Stimulated activated CD4-positive, alpha-beta T cell treated with anti-CD3 and anti-CD28 coated beads, Interleukin-4, amount 100 ng/mL, for 24 hours (primary cell): Measurements from ENCODE around the gene VAV2.
"Not testable (repeated sequence)": the region's sequence is repeated elsewhere in the genome, so short reads cannot be mapped to it uniquely, and the experiment has no call there.

ENCODE experiments used
- DNase-seq: peaks from one replicate; pipeline ENCODE4 v3.0.0-alpha.2; 2020

VAV2 gene

DNA sequence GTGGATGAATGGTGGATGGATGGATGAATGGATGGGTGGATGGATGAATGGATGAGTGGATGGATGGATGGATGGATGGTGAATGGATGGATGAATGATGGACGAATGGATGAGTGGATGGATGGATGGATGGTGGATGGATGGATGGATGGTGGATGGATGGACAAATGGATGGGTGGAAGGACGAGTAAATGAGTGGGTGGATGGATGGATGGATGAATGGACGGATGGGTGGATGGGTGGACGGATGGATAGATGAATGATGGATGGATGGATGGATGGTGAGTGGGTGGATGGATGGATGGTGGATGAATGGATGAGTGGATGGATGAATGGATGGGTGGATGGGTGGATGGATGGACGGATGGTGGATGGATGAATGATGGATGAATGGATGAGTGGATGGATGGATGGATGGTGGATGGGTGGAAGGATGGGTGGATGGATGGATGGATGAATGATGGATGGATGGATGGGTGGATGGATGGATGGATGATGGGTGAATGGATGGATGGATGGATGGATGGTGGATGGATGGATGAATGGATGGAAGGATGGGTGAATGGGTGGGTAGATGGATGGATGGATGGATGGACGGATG, 58.6 kb downstream of the VAV2 start:
- no peak for DNase-seq

DNA sequence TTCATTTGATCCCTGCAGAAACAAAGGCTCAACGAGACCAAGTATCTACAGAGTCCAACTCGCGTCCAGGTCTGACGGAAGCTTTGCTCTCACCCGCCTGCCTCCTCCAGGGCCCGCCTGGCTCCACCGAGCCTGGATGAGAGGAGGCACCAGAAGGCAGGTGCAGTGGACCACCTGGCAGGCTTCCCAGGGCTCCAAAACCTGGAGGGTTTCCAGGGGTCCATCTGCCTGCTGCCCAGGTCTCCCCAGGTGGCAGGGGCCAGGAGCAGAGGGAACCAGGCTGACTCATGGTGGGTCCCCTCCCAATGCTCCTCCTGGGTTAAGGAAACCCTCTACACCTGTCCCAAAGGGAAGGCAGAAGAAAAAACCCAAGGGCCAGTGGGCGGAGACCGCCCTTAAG, 59.5 kb downstream of the VAV2 start:
- no peak for DNase-seq

DNA sequence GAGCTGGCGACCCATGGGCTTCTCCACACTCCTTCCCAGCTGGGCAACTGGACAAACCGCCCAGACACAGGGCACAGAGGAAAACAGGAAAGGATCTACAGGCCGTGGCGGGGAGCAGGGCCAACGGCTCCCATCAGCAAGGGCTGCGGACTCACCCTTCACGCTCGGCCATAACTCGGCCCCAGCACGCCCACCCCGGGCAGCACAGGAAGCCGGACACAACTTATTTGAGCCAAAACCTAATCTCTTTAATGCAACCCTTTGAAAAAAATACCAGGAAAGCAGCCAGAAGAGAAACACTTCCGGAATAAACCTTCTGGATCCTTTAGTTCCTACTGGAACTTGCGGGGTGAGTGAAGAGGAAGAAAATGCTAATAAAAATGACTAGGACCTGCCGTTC, 59.9 kb downstream of the VAV2 start:
- no peak for DNase-seq

DNA sequence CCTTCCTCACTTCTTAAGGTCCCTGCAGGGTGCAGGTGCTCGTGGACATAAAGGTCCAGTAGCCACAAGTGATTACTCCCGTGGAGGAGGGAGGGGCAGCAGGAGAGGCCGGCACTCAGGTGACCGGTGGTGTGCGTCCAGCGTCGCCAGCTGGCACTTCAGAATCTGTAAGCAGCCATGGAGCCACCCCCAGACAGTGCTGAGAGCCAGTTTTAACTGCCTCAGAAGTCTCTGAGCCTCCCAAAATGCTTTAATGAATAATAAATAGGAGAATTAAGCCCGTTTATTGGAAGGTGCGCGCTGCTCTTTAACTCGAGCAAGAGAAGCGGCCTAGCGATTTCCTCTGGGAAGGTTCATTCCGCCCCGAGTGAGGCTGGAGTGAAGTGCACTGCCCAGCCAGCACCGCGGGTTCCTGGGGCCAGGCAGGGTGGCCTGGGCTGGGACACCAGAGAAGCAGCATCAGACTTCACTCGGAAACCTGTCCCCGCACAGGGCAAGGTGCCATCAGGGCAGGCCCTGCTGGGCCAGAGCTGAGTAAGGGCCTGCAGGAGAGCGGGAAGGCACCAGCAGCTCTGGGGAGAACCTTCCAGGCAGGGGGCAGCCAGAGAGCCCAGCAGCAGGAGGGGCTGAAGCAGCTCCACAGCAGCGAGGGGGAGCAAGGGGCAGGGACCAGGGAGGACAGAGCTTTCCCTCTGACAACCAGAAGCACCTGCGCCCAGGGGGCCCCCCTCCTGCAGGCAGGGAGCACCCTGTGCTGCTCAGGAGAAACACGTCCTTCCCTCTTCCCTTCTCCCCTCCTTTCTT, 61.2 kb downstream of the VAV2 start:
- DNase-seq = no peak

DNA sequence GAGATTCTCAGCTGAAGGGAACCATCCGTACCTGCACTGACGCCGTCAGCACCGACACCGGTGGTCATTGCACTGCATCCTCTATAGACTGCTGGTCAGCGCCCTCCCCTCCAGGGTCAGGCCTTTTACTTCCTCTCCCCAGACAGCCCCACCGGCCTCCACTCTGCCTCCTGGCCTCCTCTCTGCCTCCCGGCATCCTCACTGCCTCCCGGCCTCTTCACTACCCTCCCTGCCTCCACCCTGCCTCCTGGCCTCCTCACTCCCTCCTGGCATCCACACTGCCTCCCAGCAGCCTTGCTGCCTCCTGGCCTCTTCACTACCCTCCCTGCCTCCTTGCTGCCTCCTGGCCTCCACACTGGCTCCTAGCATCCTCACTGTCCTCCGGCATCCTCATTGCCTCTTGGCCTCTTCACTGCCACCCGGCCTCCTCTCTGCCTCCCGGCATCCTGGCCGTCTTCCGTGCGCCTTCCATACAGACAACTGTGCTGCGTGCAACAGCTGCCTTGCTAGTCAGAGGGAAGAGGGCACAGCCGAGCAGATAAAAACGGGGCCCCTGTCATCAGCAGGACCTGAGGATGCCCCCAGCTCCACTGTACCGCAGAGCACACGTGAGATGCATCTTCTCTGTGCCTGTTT, 62.0 kb downstream of the VAV2 start:
- DNase-seq = no peak

DNA sequence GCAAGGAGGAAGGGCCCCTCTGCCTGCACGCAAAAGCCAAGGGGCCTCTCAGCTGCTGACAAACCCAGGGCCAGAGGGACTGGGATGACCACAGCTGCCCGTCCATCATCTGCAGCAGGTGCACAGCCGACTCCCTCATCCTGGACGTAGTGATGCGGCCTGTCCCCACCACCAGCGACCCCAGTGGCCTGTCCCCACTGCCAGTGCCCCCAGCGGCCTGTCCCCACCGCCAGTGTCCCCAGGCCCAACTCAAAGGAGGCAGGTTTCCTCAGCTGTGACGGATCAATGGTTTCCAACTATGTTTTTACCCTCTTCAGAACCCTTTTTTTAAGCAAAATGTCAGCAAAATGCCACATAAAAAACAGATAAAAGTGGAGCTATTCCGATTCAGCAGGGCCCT, 62.5 kb downstream of the VAV2 start:
- no peak for DNase-seq

DNA sequence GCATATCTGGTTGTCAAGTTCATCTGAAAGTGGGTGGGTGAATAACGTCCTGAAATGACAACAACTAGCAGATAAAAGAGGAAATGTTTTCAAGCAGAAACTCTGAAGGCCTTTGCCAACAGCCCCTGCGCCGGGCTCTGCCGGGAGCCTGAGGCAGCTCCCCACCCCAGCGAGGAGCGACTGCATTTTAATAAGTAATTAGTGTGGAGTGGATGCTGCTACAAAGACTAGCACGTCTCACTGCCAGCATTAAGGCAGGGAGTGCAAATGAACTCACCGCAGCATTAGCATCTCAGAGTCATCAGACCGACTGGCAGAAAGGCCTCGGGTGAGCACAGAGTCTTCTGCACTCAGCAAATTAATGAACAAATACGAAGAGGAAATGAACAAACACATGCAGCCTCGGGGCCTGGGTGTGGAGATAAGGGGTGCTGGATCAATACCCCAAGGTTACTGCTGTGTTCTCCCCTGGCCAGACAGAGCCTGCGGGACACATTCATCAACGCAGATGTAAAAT, 63.8 kb downstream of the VAV2 start:
- no peak for DNase-seq

DNA sequence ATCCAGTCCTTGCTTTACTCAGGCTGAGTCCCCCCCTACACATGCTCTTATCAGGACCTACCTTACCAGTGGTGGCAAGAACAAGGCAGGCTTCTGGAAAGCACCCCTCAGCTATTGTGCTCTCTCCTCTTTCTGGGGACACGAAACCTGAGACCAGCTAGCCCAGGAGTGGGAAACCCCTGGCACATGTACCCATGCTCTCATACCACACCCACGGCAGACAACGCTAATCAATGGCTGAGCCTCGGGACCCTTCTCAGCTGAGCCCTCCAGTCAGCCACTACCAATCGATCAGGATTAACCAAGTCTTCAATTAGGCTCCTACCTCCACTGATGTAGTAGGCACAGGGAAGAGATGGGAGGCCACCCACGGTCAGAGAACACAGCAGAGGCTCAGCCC, 65.1 kb downstream of the VAV2 start:
- no peak for DNase-seq

DNA sequence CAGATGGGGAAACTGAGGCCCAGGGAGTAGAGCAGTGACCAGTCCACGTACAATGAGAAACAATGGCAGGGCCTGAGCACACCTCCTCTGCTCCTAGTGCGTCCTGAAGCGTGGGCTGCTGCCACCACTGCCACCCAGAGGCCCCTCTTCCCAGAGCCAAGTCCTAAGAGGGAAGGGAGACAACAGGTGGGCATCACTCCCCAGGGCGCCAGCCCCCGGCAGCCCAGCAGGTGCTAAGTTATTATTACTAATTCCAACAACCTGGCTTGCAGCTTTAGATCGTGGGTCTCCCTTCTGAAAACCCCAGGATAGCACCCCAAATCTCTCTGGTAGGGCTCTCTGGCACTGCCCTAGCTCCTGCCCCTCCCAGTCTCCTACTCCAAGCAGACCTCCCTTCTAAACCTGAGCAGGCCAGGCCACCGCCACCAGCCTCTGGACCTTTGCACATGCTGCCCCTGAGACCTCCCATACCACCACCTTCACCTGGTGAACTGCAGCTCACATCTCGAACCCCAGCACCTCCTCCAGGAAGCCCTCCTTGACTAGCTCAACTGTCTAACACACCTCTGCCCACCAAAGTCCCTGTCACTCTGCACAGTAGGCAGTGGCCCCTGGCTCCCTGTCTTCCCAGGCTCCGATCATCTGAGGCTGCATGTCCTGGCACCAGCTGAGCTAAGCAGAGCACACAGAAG, 65.8 kb downstream of the VAV2 start:
- DNase-seq = no peak

DNA sequence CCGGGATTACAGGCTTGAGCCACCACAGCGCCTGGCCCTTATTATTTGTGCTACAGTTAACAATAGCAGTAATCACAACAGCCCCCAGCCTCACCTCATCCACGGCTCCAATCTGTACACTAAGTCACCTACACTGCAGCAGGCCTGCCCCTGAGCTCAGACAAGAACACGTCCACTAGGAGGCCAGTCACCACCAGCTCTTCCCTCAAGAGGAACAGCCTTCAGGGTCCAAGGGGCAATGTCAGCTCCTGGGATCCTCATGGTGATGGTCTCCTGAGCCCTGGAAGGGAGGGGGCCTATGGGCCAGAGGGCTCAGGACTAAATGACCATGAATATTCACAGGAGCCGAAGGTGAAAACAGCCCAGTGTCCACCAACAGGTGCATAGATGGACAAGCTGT, 67.7 kb downstream of the VAV2 start:
- DNase-seq = no peak

DNA sequence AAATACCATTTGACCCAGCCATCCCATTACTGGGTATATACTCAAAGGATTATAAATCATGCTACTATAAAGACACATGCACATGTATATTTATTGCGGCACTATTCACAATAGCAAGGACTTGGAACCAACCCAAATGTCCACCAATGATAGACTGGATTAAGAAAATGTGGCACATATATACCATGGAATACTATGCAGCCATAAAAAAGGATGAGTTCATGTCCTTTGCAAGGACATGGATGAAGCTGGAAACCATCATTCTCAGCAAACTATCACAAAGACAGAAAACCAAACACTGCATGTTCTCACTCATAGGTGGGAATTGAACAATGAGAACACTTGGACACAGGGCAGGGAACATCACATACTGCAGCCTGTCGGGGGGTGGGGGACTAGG, 68.5 kb downstream of the VAV2 start:
- not testable (repeated sequence) for DNase-seq

DNA sequence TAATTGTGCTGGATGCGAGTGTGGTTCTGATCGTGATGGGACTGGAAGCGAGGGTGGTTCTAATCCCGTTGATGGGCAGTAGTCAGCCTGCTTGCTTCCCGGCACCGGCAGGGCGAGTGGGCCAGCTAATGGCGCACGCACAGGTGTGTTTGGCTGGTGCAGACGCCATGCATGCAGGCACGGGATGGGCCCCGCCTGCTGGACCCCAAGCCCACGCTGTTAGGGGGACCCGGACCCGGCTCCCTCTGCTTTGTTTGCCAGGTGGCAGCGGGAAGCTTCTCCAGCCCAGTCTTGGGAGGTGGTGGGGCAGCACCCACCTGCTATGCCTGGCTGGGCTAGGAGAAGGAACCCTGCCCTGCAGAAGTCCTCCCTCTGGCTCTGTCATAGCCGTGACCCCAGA, 70.3 kb downstream of the VAV2 start:
- no peak for DNase-seq

DNA sequence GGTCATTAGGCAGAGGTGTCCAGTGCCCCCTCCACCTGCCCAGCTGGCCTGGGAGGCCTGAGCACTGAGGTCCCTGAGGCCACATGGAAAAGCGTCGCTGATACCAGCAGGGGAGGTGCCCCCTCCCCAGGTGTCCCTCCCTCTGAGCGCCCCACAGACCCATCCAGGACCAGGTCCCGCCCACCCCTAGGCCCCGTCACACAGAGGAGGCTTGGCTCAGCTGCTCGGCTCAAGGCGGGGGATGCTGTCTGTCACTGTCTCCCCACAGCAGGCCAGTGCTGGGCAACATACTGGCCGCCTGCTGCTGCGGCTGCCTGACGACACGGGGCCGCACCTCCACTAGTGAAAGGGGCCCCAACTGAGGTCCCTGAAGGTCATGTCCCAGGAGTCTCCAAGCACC, 71.7 kb downstream of the VAV2 start:
- DNase-seq = no peak

DNA sequence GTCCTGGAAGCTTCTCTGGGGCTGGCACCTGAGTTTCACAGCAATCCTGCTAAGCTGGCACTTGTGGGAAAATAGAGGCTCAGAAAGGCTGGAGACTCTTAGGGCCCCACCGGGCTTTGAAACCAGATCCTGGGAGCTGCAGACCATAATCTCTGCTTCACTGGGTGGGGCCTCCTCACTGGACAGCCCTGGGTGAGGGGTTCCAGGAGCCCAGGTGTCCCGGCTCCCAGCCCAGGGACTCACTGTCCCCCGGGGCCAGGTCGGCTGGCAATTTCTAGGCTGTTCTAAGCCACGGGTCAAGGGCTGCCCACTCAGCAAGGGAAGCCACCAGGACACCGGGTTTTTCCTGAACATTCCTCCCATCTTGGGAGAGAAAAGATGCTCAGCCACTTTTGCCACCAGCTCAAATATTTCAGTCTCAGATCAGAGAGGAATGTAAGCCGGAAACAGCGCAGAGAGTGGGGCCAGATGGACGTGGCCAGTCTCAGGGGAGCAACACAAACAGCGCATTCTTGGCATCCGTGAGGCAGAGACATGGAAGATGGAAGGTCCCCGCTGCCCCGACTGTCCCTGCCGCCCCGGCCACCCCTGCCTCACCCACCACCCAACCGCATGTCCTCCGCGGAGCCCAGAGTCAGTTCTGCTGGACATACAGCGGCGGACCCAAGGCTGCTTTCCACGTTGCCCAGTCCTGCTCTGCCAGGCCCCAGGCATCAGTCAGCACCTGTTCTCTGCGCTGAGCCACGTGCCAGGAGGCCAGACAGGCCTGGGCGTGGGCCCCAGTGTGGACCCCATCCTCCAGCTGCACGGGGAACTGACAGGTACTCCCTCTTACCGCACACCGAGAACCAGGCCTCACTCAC, 72.6 kb downstream of the VAV2 start:
- DNase-seq = no peak

DNA sequence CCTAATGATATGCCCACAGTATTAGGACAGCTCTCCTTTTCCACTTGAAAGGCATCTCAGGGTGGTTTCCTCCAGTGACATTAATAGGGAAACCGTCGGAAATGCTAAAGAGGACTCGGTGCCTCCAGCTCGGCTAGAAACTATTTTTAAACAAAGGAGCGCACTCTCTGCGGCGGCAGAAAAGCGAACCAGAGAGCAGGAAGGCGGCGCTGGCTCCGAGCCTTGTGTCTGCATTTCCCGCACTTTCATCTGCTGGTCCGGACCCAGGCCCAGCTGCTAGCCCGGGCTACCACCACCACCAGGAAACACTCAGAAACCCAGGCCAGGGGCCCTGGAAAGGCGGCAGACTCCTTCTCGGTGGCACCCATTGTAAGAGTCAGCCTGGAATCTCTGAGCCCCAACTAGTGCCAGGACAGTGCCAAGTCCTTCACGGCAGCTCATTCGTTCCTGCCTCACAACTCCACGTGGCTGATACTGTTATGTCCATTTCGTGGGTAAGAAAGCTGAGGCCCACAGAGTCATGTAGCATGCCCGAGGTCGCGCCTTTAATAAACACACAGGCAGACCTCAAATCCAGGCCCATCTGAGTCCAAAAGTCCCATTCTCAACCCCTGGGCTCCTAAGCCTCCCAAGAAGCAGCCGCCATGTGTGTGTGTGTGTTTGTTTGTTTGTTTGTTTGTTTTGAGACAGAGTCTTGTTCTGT, 73.9 kb downstream of the VAV2 start:
- no peak for DNase-seq

DNA sequence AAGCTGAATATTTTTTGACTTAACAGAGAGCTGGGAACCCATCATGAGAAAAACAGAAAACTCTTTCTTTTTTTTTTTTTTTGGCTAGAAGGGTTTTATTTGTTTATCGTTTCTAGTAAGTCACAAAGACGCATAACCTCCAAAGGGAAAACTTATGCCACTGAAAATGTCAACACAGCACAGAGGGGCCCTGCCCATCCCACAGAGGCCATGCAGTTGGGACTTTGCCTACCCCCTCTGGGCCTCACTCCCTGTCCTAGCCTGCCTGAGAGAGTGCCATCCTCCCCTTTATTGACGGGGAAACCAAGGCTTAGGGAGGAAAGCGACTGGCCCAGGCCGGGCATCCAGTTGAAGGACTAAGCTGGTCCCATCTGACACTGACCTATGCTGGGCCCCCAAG, 74.7 kb downstream of the VAV2 start:
- no peak for DNase-seq

DNA sequence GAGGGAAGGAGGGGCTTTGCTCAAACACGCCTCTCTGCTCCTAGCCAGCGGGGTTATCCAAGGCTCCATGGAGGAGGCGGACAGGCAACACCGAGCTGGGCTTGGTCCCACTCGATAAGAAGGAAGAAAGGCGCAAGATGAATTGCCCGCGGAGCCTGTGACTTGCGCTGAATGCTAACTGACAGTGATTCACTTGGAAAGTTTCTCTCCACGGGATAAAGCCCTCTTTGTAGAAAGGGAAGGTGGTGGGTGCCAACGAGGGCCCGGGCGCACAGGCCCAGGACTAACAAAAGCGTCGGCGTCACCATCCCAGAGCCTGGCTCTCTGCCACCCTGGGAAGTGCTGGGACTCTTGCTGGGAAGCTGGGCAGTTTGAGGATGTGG, 76.0 kb downstream of the VAV2 start:
- DNase-seq = no peak

DNA sequence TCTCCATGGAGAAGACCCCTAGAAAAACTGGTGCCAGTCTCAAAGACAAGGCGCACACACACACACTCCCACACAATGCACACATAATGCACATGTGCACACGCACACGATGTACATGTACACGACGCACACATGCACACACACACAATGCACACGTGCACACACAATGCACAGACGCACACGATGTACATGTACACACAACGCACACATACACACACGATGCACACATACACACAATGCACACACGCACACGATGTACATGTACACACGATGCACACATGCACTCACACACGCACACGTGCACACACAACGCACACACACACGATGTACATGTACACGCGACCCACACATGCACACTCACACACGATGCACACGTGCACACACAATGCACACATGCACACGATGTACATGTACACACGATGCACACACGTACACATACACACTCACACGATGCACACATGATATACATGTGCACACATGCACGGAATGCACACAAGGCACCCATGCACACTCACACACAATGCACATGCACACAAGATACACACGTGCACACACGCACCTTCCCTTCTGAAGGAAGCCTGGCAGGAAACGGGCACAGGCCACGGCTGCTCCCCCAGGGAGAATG, 76.5 kb downstream of the VAV2 start:
- no peak for DNase-seq

DNA sequence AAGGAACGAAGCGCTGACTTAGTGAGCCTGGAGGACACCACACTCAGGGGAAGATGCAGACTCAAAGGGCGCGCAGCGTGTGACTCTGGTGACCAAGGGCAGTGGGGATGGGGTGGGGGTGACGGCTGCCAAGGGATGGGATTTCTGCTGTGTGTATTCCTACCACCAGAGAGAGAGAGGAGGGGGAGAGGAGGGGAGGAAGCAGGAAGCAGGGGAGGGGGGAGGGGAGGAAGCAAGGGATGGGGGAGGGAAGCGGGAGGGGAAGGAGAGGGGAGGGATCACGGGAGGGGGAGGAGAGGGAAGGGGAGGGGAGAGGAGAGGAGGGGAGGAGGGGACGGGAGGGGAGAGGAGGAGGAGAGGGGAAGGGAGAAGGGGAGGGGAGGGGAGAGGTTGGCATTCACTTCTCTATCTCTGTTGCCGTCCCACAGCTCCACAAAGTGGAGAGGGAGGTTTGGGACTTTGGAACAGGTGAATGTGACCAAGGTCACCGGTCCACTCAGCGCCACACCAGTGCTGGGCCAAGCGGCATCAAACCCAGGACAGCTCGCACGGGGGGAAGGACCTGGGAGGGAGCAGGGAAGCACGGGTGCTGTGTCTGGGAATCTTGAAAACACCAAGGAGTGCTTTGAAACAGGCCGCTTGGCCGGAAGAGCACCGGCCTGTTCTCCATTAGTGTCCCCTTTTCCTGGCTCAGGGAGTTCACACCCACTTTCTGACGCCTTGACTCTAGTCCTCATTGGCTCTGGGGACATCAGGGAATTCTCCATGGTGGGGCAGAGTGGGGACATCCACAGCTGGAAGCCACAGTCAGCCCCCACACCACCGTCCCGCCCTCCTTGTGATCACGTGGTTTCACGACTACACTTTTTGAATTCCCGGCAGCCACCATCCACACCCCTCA, 77.4 kb downstream of the VAV2 start:
- DNase-seq = no peak
